Activated naive CD4-positive, alpha-beta T cell treated with anti-CD3 and anti-CD28 coated beads, Interleukin-2, amount 50 U/mL, for 24 hours (primary cell): ENCODE measurements around the gene ZNF341.

Experiments
- H3K27ac Mint-ChIP-seq: one replicate; pipeline ENCODE4 v1.8.0; 2021; ENCODE audit warnings: mild to moderate bottlenecking, mixed read lengths
- H3K27me3 Mint-ChIP-seq: one replicate; pipeline ENCODE4 v1.8.0; 2021; ENCODE audit warnings: mixed read lengths
- H3K36me3 Mint-ChIP-seq: one replicate; pipeline ENCODE4 v1.8.0; 2021; ENCODE audit warnings: mixed read lengths
- H3K4me1 Mint-ChIP-seq: one replicate; pipeline ENCODE4 v1.8.0; 2021; ENCODE audit warnings: mixed read lengths
- H3K4me3 Mint-ChIP-seq: one replicate; pipeline ENCODE4 v1.8.0; 2021; ENCODE audit warnings: mild to moderate bottlenecking, mixed read lengths
- H3K9me3 Mint-ChIP-seq: one replicate; pipeline ENCODE4 v1.8.0; 2021; ENCODE audit warnings: mixed read lengths

The ZNF341 gene

DNA sequence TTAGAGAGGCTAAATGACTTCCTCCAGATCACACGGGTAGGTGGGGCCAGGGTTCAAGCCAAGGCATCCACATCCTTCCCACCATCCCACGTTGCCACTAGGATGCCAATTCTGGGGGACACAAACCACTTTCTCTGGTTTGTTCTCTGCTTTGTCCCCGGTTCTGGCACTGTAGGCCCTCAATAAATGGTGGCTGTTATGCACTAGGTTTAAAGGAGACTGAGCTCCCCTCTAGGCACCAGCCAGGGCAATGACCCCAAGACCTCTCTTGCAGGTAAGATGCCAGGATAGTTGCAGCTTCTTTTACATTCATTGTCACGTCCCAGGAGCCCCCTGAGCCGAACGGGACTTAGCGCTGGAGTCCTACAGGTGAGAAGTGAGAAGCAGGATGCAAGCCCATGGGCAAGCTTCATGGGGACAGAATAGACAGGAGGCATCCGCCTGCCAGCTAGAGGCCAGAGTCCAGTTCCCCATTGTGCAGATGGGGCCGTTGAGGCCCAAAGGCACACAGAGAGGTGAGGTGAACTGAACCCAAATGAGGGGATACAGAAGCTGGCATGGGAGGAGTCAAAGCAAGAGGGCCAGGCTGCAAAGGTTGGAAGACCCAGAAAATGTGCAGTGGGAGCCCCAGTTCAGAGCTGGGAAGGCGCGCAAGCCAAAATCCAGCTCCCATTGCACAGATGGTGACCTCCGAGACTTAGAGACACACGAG is 12.4 kb upstream of the ZNF341 start:
- Mint-ChIP-seq H3K4me3 (peak overlapping the region; percentile 87), H3K27ac (peak overlapping the region; percentile 51), H3K27me3 (no peaks in the 10 kb centered on the region), H3K4me1 (peaks cover 35% of the 10 kb centered on the region), H3K36me3 (peaks cover 2% of the 10 kb centered on the region), H3K9me3 (no peaks in the 10 kb centered on the region)

DNA sequence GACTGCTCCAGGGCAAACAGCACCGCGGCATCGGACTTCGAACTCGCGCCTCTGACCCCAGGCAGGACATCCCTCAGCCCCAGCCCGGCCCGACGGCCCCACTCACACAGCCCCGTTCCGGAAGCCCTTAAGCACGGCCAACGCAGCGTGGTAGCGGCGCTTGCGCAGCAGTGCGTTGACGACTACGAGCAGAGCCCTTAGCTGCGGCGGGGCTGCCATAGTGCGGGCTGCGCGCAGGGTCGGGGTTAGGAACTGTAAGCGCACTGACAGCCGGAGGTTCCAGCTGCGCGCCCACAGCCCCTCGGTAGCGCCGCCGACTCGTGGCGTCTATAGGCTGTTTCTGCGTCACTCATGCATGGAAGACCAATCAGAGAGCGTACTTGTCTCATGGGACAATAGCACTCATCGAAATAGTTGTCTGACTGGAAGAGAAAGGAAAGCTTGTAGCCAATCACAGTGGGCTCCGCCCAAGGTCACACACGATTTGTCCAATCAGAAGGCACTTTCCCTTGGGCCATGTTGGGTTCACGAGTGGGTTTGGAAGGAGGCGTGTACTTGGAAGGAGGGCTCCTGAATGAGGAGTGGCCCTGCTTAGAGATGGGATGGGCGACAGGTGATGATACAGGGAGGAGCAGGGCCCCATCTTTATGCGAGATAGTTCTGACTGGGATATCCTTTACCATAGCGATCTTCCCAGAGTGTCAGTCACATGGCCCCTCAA is 11.6 kb upstream of the ZNF341 start, which contains the start of gene PXMP4:
Gene PXMP4, minus strand, starts transcription at position 322 of the 721 bp plus-strand sequence. Its CDS starts 103 bp downstream, at position 219.
- Mint-ChIP-seq H3K27ac (peak within 1 kb of the TSS; percentile 87), H3K9me3 (no peaks in the 10 kb centered on the region), H3K36me3 (peaks cover 2% of the 10 kb centered on the region), H3K27me3 (no peaks in the 10 kb centered on the region), H3K4me1 (peaks cover 35% of the 10 kb centered on the region), H3K4me3 (peak within 1 kb of the TSS; percentile 87)

DNA sequence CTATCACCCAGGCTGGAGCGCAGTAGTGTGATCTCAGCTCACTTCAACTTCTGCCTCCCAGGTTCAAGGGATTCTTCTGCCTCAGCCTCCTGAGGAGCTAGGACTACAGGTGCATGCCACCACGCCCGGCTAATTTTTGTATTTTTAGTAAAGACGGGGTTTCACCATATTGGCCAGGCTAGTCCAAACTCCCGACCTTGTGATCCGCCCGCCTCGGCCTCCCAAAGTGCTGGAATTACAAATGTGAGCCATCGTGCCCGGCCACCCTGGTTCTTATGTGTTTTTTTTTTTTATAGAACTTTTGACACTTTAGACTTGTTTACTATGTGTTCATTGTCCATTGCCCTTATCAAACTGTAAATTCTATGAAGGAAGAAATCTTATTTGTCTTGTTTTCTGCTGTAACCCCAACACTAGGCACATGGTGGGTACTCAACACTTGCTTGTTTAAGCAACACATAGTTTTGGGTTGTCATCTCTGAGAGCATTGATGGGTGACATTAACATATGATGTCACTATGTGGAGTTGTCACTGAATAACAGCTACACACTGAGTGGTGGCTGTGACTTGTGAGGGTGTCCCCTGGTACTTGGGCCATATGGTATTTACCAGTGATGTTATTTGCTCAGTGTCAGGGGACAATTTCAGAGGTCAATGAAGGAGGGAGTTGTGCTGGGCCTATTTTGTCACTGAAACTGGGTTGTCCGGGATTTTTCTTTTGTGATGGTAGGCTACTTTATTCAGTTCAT is 10.2 kb upstream of the ZNF341 start:
- Mint-ChIP-seq H3K4me3 (peak overlapping the region; percentile 70), H3K4me1 (peaks cover 30% of the 10 kb centered on the region), H3K27ac (no peak overlapping the region)

DNA sequence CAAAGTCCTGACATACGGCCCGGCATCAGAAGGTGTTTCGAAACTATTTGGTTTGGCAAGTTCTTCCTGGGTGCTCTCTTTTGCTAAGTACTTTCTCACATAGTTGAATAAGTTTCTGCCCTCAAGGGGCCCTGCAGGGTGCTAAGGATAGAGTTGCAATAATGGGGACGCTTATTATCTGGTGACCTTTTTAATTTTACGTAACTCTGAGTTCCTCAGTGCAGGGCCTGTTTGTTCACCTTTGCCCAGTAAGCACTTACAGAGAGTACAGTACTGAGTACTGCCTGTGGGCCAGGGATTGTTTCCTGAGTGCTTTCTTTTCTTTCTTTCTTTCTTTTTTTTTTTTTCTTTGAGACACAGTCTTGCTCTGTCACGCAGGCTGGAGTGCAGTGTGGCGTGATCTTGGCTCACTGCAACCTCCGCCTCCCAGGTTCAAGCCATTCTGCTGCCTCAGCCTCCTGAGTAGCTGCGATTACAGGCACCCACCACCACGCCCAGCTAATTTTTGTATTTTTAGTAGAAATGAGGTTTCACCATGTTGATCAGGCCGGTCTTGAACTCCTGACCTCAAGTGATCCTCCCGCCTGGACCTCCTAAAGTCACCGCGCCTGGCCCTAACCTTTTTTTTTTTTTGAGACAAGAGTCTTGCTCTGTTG is 7.2 kb upstream of the ZNF341 start:
- no peak overlapping the region for H3K4me3 Mint-ChIP-seq
- peaks cover 14% of the 10 kb centered on the region for H3K4me1 Mint-ChIP-seq
- H3K36me3 Mint-ChIP-seq = no peaks in the 10 kb centered on the region
- H3K27ac Mint-ChIP-seq = no peak overlapping the region
- no peaks in the 10 kb centered on the region for H3K9me3 Mint-ChIP-seq
- H3K27me3 Mint-ChIP-seq = no peaks in the 10 kb centered on the region

More for the DNA sequence above, 10.2 kb upstream of the ZNF341 start:
- no peaks in the 10 kb centered on the region for H3K9me3 Mint-ChIP-seq
- H3K27me3 Mint-ChIP-seq = no peaks in the 10 kb centered on the region
- H3K36me3 Mint-ChIP-seq = no peaks in the 10 kb centered on the region

DNA sequence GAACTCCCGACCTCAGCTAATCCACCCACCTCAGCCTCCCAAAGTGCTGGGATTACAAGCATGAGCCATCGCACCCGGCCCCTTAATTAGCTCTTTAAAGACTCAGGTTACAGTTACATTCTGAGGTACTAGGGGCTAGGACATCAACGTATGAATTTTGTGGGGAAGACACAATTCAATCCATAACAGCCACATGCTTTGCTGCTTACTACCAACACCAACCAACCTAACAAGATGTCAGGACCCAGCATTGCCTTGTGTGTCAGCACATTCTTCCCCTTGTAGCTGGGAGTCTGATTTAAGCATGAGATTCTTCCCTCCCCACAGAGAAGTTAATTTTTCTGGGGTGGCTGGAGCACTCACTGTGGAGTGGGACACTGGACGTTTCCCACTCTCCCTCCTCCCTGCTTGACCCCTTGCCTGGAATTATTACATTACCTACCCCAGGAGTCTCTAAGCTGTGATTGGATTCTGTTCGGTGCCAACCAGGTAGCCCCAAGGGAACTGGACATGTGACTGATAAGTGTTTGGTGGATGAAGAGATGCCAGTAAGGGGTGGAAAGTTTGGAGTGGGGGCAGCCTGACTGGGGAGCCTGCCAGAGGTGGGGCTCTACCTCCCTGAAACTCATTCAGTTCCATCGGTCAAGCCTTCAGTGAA is 6.1 kb upstream of the ZNF341 start:
- H3K27ac Mint-ChIP-seq = no peak overlapping the region
- H3K4me3 Mint-ChIP-seq = no peak overlapping the region
- no peaks in the 10 kb centered on the region for H3K9me3 Mint-ChIP-seq
- peaks cover 9% of the 10 kb centered on the region for H3K4me1 Mint-ChIP-seq
- no peaks in the 10 kb centered on the region for H3K36me3 Mint-ChIP-seq
- no peaks in the 10 kb centered on the region for H3K27me3 Mint-ChIP-seq

DNA sequence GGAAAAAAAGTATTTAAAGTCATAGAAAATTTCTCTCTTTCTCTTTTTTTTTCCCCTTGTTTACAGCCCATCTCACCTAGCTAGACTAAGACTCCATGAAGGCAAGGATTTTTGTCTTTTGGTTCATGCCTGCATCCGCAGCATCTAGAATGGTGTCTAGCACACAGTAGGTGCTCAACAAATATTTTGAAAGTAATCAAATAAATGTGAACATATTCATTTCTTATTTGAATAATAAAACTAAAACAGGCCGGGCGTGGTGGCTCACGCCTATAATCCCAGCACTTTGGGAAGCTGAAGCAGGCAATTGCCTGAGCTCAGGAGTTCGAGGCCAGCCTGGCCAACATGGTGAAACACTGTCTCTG is 4.7 kb upstream of the ZNF341 start:
- no peak overlapping the region for H3K27ac Mint-ChIP-seq
- no peaks in the 10 kb centered on the region for H3K27me3 Mint-ChIP-seq
- no peaks in the 10 kb centered on the region for H3K36me3 Mint-ChIP-seq
- H3K4me1 Mint-ChIP-seq = peaks cover 5% of the 10 kb centered on the region
- no peaks in the 10 kb centered on the region for H3K9me3 Mint-ChIP-seq
- H3K4me3 Mint-ChIP-seq = no peak overlapping the region

DNA sequence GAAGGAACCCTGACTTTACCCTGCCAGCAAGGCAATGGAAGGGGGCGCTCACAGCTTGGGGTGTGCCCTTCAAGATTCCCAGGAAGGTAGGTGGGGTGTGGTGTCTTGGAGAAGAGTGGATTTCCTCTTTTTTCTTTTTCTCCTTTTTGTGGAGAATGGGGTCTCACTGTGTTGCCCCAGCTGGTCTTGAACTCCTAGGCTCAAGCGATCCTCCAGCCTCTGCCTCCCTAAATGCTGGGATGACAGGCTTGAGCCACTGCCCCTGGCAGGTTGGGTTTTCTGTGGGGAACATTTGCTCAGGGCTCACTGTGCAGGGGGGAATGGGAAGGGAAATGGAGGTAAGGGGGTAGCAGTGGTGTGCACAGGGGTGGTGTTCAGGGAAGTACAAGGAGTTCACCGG is 4.0 kb upstream of the ZNF341 start:
- no peaks in the 10 kb centered on the region for H3K27me3 Mint-ChIP-seq
- no peaks in the 10 kb centered on the region for H3K36me3 Mint-ChIP-seq
- peaks cover 9% of the 10 kb centered on the region for H3K4me1 Mint-ChIP-seq
- H3K27ac Mint-ChIP-seq = no peak overlapping the region
- H3K4me3 Mint-ChIP-seq = no peak overlapping the region
- no peaks in the 10 kb centered on the region for H3K9me3 Mint-ChIP-seq

DNA sequence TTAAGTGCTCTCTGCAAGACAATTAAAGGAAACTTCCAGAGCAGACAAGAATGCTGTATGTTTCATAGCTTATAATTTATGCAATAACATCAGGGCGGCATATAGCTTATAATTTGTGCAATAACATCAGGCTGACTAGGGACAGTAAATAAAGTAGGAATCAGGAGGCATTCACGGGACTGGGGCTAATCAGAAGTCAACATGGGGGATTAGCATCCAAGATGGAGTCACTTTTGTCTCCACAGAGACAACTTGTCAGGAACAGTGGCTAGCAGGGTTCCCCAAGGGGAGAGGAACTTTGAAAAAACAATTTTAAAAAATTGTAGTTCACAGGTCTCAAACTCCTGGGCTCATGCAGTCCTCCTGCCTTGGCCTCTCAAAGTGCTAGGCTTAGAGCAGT is 3.3 kb upstream of the ZNF341 start:
- no peak overlapping the region for H3K27ac Mint-ChIP-seq
- H3K9me3 Mint-ChIP-seq = no peaks in the 10 kb centered on the region
- no peaks in the 10 kb centered on the region for H3K36me3 Mint-ChIP-seq
- H3K4me3 Mint-ChIP-seq = no peak overlapping the region
- H3K4me1 Mint-ChIP-seq = peaks cover 11% of the 10 kb centered on the region
- no peaks in the 10 kb centered on the region for H3K27me3 Mint-ChIP-seq

DNA sequence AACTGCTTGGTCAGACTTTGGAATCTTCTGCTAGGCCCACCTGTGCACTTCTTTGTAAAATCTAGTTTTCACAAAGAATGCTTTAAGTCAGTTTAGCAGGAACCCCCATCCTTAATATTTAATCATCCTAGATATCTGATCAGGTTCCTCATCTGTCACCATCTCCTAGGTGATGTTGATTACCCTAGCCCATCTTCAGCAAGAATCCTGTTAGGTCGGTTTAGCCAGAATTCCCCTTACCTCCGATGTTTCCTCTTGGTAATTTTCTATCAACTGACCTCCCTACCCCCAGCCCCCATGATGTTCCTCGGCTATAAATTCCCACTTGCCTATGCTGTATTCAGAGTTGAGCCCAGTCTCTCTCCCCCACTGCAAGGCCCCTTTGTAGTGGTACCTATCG is 2.7 kb upstream of the ZNF341 start:
- no peaks in the 10 kb centered on the region for H3K36me3 Mint-ChIP-seq
- H3K4me1 Mint-ChIP-seq = peaks cover 18% of the 10 kb centered on the region
- peak overlapping the region; percentile 6 for H3K27ac Mint-ChIP-seq
- no peaks in the 10 kb centered on the region for H3K9me3 Mint-ChIP-seq
- no peak overlapping the region for H3K4me3 Mint-ChIP-seq
- no peaks in the 10 kb centered on the region for H3K27me3 Mint-ChIP-seq

DNA sequence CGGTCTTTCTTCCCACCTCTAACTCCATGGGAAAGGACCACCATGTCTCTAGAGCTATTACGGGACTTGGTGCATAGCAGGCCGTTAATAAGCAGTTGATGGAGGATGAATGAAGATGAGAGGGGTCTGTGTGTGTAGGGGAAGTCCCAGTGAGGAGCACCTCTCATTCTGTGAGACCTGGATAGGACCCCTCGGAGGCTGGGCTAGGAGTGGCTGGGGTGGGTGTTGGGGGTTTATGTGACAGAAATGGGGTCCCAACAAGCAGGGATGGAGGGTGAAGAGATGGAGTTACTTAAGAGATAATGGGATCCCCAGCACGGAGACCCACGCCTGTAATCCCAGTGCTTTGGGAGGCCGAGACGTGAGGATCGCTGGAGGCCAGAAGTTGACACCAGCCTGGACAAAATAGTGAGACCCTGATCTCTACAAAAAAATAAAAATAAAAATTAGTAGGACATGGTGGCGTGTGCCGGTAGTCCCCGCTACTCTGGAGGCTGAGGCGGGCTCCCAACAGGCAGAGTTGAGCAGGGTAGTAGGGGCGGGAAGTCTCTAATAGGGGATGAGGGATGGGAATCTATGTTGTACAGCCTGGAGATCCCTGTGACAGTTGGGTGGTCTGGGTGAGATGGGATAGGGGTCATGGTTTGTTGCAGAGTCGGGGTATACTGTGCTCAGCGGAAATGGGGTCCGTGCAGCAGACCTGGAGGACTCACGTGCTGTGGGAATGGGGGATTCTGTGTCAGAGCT is 677 bp upstream of the ZNF341 start:
- H3K9me3 Mint-ChIP-seq = no peaks in the 10 kb centered on the region
- peak overlapping the region; percentile 93 for H3K27ac Mint-ChIP-seq
- no peaks in the 10 kb centered on the region for H3K27me3 Mint-ChIP-seq
- H3K36me3 Mint-ChIP-seq = peaks cover 1% of the 10 kb centered on the region
- H3K4me3 Mint-ChIP-seq = peak overlapping the region; percentile 86
- peaks cover 25% of the 10 kb centered on the region for H3K4me1 Mint-ChIP-seq

DNA sequence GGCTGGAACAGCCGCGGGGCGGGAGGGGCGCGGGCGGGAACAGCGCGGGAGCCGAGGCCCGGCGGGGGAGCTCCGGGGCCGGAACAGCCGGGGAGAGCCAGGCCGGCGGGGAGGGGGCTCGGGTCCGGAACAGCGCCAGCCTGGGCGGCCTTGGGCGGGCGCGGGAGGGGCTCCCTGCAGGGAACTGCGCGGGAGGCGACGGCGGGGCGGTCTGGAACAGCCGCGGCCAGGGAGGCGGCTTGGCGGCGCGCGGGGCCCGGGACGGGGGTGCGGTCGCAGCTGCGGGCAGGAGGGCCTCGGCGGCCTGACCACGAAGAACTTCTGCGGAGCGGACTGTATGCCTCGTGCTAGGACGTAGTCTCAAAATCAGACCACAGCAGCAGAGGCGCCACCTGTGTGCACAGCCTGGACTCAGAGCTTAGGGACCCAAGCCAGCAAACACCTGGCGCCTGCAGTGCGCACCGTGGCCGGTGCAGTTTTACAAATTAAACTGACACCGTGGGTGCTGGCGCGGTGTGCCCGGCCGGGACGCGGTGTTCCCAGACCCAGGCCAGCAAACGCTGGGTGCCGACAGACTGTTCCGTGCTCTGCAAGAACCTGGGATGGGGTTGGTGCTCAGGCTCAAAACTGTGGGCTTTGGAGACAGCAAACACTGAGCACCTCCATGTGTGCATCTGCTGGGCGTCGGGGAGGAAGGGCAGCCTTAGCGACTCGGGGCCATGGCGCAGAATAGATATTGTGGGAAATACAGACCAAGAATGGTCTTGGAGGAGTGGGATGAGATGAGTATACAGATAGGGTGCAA is 572 bp downstream of the ZNF341 start:
- Mint-ChIP-seq H3K4me3 (peak overlapping the region; percentile 87), H3K4me1 (peaks cover 25% of the 10 kb centered on the region), H3K27ac (peak overlapping the region; percentile 15), H3K36me3 (peaks cover 7% of the 10 kb centered on the region), H3K9me3 (peaks cover 5% of the 10 kb centered on the region), H3K27me3 (no peaks in the 10 kb centered on the region)

DNA sequence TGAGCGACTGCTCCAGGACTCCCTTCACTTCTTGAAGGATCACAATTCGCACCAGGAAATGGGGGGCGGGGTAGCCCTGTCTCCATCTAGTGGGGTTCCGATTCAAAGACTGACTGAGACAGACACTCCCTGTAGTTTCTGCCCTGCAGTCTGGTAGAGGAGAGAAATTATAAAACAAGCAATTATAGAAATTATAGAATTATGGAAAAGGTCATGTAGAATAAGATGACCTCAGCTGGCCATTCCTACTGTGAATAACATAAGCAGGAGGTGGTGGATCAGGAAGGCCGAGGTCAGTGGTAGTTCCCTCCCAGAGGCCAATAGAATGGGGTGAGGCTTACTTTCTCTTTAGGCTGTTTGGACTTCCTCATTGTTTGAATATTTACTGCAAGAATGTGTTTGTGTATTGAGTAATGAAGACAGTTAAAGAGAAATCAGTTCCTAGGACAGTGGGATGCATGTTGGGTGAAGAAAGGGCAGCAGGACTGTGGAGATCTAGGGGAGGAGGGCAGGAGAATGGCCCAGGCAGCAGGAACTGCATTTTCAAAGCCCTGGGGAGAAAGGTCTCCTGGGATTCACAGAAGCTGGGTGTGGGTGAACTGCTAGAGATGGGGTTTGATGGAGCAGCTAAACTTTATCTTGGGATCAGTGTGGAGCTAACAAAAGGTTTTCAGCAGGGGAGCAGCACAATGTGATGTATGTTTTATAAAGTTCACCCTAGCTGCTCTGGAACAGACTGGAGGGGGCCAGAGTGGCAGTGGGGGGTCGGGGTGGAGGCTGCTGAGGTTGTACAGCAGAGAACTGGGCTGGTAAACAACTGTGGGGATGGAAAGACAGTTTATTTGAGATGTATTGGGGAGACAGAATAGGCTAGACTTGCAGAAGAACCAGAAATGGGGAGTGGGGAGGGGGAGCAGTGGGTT is 2.1 kb downstream of the ZNF341 start:
- H3K27ac Mint-ChIP-seq = peak overlapping the region; percentile 10
- peaks cover 5% of the 10 kb centered on the region for H3K9me3 Mint-ChIP-seq
- peak overlapping the region; percentile 62 for H3K4me3 Mint-ChIP-seq
- peaks cover 30% of the 10 kb centered on the region for H3K4me1 Mint-ChIP-seq
- H3K27me3 Mint-ChIP-seq = no peaks in the 10 kb centered on the region
- peaks cover 12% of the 10 kb centered on the region for H3K36me3 Mint-ChIP-seq

DNA sequence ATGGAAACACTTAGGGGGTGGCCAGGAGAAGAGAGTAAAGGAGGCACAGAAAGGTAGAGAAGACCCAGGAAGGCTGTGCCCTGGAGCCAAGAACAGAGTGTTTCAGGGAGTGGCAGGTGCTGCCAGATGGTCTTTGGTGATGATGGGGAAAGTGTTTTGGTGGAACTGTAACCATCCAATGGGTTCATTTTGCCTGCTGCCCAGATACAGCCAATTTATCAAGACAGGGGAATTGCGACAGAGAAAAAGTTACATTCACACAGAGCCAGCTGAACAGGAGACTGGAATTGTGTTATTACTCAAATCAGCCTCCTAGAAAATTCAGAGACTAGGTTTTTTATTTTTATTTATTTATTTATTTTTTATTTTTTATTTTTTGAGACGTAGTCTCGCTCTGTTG is 5.2 kb downstream of the ZNF341 start:
- Mint-ChIP-seq H3K27me3 (no peaks in the 10 kb centered on the region), H3K9me3 (peaks cover 5% of the 10 kb centered on the region), H3K4me3 (no peak overlapping the region), H3K27ac (no peak overlapping the region), H3K4me1 (peaks cover 25% of the 10 kb centered on the region), H3K36me3 (peaks cover 12% of the 10 kb centered on the region)
